ENCODE data around the gene TBCD.

GRCh38 chr17:82866590-82867191 is 114.8 kb downstream of the TBCD start:
- TF ChIP-seq, protein P1, sequence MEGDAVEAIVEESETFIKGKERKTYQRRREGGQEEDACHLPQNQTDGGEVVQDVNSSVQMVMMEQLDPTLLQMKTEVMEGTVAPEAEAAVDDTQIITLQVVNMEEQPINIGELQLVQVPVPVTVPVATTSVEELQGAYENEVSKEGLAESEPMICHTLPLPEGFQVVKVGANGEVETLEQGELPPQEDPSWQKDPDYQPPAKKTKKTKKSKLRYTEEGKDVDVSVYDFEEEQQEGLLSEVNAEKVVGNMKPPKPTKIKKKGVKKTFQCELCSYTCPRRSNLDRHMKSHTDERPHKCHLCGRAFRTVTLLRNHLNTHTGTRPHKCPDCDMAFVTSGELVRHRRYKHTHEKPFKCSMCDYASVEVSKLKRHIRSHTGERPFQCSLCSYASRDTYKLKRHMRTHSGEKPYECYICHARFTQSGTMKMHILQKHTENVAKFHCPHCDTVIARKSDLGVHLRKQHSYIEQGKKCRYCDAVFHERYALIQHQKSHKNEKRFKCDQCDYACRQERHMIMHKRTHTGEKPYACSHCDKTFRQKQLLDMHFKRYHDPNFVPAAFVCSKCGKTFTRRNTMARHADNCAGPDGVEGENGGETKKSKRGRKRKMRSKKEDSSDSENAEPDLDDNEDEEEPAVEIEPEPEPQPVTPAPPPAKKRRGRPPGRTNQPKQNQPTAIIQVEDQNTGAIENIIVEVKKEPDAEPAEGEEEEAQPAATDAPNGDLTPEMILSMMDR (IDR thresholded peaks at IDR 0.05), result no peak
- no peak for TF ChIP-seq POLR2A (IDR thresholded peaks at IDR 0.05)
